ENCODE results near the gene SERBP1. TPM values are rescaled to one million over a fixed set of nuclear protein-coding genes. Genes with fewer than 3 reads are reported as not detected.

Gene SERBP1
- total RNA-seq, 4 donors from 2014 or later = 282 to 394 (median 357) TPM

GRCh38 chr1:67371043-67371442, 59.2 kb downstream of the SERBP1 start:
- no peak for DNase-seq
- H3K4me3 ChIP-seq = no peak overlapping the region
- H3K4me1 ChIP-seq = peaks cover 0 to 24% (median 1%) of the 10 kb centered on the region in 3 donors
- no peak overlapping the region for H3K27ac ChIP-seq
- no peak for TF ChIP-seq POLR2A (IDR thresholded peaks at IDR 0.05)
- no peak for TF ChIP-seq CTCF (IDR thresholded peaks at IDR 0.05)
- no peaks in the 10 kb centered on the region for H3K36me3 ChIP-seq
- WGBS, 2 donors = 97 to 100% methylated on average over 2 of the region's 2 CpGs
- no peaks in the 10 kb centered on the region for H3K9me3 ChIP-seq
- intact Hi-C loops (cut with DNase I) = no loop called here
- no peaks in the 10 kb centered on the region for H3K27me3 ChIP-seq

- Histone ChIP-seq H3K4me3 (no peak overlapping the region), H3K36me3 (no peaks in the 10 kb centered on the region), H3K27ac (no peak overlapping the region), H3K9me3 (no peaks in the 10 kb centered on the region), H3K4me1 (peaks cover 0 to 21% (median 0%) of the 10 kb centered on the region in 3 donors), H3K27me3 (no peaks in the 10 kb centered on the region)
- intact Hi-C loops (cut with DNase I) = no loop called here
- no peak for DNase-seq
- WGBS, 2 donors = 77 to 83% methylated on average over 1 of the region's 1 CpG
- no peak for TF ChIP-seq POLR2A (IDR thresholded peaks at IDR 0.05)
- TF ChIP-seq CTCF (IDR thresholded peaks at IDR 0.05) = no peak
Observed at GRCh38 chr1:67368046-67368514, 62.1 kb downstream of the SERBP1 start.

- H3K4me1 ChIP-seq = peaks cover 0 to 21% (median 0%) of the 10 kb centered on the region in 3 donors
- intact Hi-C loops (cut with DNase I) = no loop called here
- WGBS, 2 donors = 50 to 54% methylated on average over 6 to 8 of the region's 8 CpGs
- no peaks in the 10 kb centered on the region for H3K9me3 ChIP-seq
- no peaks in the 10 kb centered on the region for H3K36me3 ChIP-seq
- no peak overlapping the region for H3K27ac ChIP-seq
- DNase-seq = no peak
- no peak for TF ChIP-seq POLR2A (IDR thresholded peaks at IDR 0.05)
- TF ChIP-seq CTCF (IDR thresholded peaks at IDR 0.05) = no peak
- no peak overlapping the region for H3K4me3 ChIP-seq
- H3K27me3 ChIP-seq = no peaks in the 10 kb centered on the region
Observed at GRCh38 chr1:67367370-67368045, 62.7 kb downstream of the SERBP1 start.

- TF ChIP-seq CTCF (IDR thresholded peaks at IDR 0.05) (no peak), POLR2A (IDR thresholded peaks at IDR 0.05) (no peak)
- Histone ChIP-seq H3K36me3 (no peaks in the 10 kb centered on the region), H3K4me1 (peaks cover 0 to 17% (median 5%) of the 10 kb centered on the region in 3 donors), H3K27me3 (no peaks in the 10 kb centered on the region), H3K4me3 (no peak overlapping the region), H3K27ac (no peak overlapping the region), H3K9me3 (no peaks in the 10 kb centered on the region)
- 95 to 96% methylated on average over 5 of the region's 5 CpGs for WGBS, 2 donors
- no peak for DNase-seq
- intact Hi-C loops (cut with DNase I) = no loop called here
Observed at GRCh38 chr1:67361641-67362040, 68.6 kb downstream of the SERBP1 start.

- no peak for TF ChIP-seq CTCF (IDR thresholded peaks at IDR 0.05)
- no peak for TF ChIP-seq POLR2A (IDR thresholded peaks at IDR 0.05)
- DNase-seq = no peak
- Histone ChIP-seq H3K4me3 (no peak overlapping the region), H3K27ac (no peak overlapping the region), H3K27me3 (no peaks in the 10 kb centered on the region), H3K36me3 (no peaks in the 10 kb centered on the region), H3K4me1 (peaks cover 0 to 33% (median 11%) of the 10 kb centered on the region in 3 donors), H3K9me3 (no peaks in the 10 kb centered on the region)
- intact Hi-C loops (cut with DNase I) = no loop called here
- 44 to 100% methylated on average over 1 of the region's 1 CpG for WGBS, 2 donors
Observed at GRCh38 chr1:67359592-67359991, 70.6 kb downstream of the SERBP1 start.

Small RNA genes lying within 50 kb of the gene (small RNA-seq; reads per million reads assigned to genes)
- 0 reads per million in 4 donors for gene RNU6-387P

Other genes starting within 250 kb of the SERBP1 start
- gene IL12RB2, start 122.5 kb downstream of the SERBP1 start, total RNA-seq = 1 to 10 TPM; 1.3 to 7.6 (median 3.5) TPM